ENCODE results near the gene JCHAIN. TPM values are rescaled to one million over a fixed set of nuclear protein-coding genes. Genes with fewer than 3 reads are reported as not detected.

The JCHAIN gene
- total and polyA plus RNA-seq, 9 of the 15 experiments (the other 6 are each of a cell fraction or from before 2014, with no cell fraction given): 0.04 to 0.68 (median 0.26) TPM; not detected in 5

- TF ChIP-seq, protein P1, sequence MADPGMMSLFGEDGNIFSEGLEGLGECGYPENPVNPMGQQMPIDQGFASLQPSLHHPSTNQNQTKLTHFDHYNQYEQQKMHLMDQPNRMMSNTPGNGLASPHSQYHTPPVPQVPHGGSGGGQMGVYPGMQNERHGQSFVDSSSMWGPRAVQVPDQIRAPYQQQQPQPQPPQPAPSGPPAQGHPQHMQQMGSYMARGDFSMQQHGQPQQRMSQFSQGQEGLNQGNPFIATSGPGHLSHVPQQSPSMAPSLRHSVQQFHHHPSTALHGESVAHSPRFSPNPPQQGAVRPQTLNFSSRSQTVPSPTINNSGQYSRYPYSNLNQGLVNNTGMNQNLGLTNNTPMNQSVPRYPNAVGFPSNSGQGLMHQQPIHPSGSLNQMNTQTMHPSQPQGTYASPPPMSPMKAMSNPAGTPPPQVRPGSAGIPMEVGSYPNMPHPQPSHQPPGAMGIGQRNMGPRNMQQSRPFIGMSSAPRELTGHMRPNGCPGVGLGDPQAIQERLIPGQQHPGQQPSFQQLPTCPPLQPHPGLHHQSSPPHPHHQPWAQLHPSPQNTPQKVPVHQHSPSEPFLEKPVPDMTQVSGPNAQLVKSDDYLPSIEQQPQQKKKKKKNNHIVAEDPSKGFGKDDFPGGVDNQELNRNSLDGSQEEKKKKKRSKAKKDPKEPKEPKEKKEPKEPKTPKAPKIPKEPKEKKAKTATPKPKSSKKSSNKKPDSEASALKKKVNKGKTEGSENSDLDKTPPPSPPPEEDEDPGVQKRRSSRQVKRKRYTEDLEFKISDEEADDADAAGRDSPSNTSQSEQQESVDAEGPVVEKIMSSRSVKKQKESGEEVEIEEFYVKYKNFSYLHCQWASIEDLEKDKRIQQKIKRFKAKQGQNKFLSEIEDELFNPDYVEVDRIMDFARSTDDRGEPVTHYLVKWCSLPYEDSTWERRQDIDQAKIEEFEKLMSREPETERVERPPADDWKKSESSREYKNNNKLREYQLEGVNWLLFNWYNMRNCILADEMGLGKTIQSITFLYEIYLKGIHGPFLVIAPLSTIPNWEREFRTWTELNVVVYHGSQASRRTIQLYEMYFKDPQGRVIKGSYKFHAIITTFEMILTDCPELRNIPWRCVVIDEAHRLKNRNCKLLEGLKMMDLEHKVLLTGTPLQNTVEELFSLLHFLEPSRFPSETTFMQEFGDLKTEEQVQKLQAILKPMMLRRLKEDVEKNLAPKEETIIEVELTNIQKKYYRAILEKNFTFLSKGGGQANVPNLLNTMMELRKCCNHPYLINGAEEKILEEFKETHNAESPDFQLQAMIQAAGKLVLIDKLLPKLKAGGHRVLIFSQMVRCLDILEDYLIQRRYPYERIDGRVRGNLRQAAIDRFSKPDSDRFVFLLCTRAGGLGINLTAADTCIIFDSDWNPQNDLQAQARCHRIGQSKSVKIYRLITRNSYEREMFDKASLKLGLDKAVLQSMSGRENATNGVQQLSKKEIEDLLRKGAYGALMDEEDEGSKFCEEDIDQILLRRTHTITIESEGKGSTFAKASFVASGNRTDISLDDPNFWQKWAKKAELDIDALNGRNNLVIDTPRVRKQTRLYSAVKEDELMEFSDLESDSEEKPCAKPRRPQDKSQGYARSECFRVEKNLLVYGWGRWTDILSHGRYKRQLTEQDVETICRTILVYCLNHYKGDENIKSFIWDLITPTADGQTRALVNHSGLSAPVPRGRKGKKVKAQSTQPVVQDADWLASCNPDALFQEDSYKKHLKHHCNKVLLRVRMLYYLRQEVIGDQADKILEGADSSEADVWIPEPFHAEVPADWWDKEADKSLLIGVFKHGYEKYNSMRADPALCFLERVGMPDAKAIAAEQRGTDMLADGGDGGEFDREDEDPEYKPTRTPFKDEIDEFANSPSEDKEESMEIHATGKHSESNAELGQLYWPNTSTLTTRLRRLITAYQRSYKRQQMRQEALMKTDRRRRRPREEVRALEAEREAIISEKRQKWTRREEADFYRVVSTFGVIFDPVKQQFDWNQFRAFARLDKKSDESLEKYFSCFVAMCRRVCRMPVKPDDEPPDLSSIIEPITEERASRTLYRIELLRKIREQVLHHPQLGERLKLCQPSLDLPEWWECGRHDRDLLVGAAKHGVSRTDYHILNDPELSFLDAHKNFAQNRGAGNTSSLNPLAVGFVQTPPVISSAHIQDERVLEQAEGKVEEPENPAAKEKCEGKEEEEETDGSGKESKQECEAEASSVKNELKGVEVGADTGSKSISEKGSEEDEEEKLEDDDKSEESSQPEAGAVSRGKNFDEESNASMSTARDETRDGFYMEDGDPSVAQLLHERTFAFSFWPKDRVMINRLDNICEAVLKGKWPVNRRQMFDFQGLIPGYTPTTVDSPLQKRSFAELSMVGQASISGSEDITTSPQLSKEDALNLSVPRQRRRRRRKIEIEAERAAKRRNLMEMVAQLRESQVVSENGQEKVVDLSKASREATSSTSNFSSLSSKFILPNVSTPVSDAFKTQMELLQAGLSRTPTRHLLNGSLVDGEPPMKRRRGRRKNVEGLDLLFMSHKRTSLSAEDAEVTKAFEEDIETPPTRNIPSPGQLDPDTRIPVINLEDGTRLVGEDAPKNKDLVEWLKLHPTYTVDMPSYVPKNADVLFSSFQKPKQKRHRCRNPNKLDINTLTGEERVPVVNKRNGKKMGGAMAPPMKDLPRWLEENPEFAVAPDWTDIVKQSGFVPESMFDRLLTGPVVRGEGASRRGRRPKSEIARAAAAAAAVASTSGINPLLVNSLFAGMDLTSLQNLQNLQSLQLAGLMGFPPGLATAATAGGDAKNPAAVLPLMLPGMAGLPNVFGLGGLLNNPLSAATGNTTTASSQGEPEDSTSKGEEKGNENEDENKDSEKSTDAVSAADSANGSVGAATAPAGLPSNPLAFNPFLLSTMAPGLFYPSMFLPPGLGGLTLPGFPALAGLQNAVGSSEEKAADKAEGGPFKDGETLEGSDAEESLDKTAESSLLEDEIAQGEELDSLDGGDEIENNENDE (IDR thresholded peaks at IDR 0.05; ENCODE audit: low read depth, low read length): no peak
- TF ChIP-seq NR2C2 (CRISPR knock-in tag; IDR thresholded peaks at IDR 0.05) (no peak), NR2C2 (tag; IDR thresholded peaks at IDR 0.05) (no peak), IRF2 (CRISPR knock-in tag; IDR thresholded peaks at IDR 0.05) (no peak), HNRNPL (IDR thresholded peaks at IDR 0.05; ENCODE audit: low read depth, low read length) (no peak)
Observed at GRCh38 chr4:70711599-70711998, 45.3 kb upstream of the JCHAIN start (continued).
